ENCODE results near the gene CLDN10.

CLDN10 gene

GRCh38 chr13:95628488-95628887 lies 76.0 kb downstream of the CLDN10 start:
- Histone ChIP-seq H3K79me2 (ENCODE audit: insufficient read depth, low read length) (no peaks in the 10 kb centered on the region), H3K27ac (ENCODE audit: low read depth, low read length, poor library complexity, severe bottlenecking) (no peak overlapping the region), H2AFZ (ENCODE audit: low read length) (no peak overlapping the region), H3K36me3 (ENCODE audit: insufficient read depth, low read length) (no peaks in the 10 kb centered on the region), H3K4me1 (ENCODE audit: insufficient read depth, low read length, severe bottlenecking) (no peaks in the 10 kb centered on the region), H3K9ac (ENCODE audit: low read length) (no peak overlapping the region), H3K9me3 (ENCODE audit: low read length) (no peaks in the 10 kb centered on the region), H4K20me1 (ENCODE audit: insufficient read depth, low read length) (no peaks in the 10 kb centered on the region), H3F3A (ENCODE audit: insufficient read depth, low read length) (no peaks in the 10 kb centered on the region), H3K4me3 (ENCODE audit: low read depth, low read length, poor library complexity, severe bottlenecking) (no peak overlapping the region), H3K27me3 (ENCODE audit: insufficient read depth, low read length) (no peaks in the 10 kb centered on the region), H3K4me2 (ENCODE audit: low read length) (no peak overlapping the region), H3K9me2 (ENCODE audit: low read depth, low read length) (no peaks in the 10 kb centered on the region)
- TF ChIP-seq CTCF (IDR thresholded peaks at IDR 0.05; ENCODE audit: low read length), result no peak
- no peak for TF ChIP-seq EZH2 (IDR thresholded peaks at IDR 0.05; ENCODE audit: borderline replicate concordance, low read length)

- no peaks in the 10 kb centered on the region for H3K9me2 ChIP-seq (ENCODE audit: low read depth, low read length)
- H3K27ac ChIP-seq (ENCODE audit: low read depth, low read length, poor library complexity, severe bottlenecking), result no peak overlapping the region
- H3F3A ChIP-seq (ENCODE audit: insufficient read depth, low read length), result no peaks in the 10 kb centered on the region
- no peak overlapping the region for H2AFZ ChIP-seq (ENCODE audit: low read length)
- no peak for TF ChIP-seq EZH2 (IDR thresholded peaks at IDR 0.05; ENCODE audit: borderline replicate concordance, low read length)
- TF ChIP-seq CTCF (IDR thresholded peaks at IDR 0.05; ENCODE audit: low read length), result no peak
- no peaks in the 10 kb centered on the region for H3K79me2 ChIP-seq (ENCODE audit: insufficient read depth, low read length)
- no peak overlapping the region for H3K9ac ChIP-seq (ENCODE audit: low read length)
- no peaks in the 10 kb centered on the region for H4K20me1 ChIP-seq (ENCODE audit: insufficient read depth, low read length)
- H3K27me3 ChIP-seq (ENCODE audit: insufficient read depth, low read length), result no peaks in the 10 kb centered on the region
- no peaks in the 10 kb centered on the region for H3K4me1 ChIP-seq (ENCODE audit: insufficient read depth, low read length, severe bottlenecking)
- no peaks in the 10 kb centered on the region for H3K9me3 ChIP-seq (ENCODE audit: low read length)
- no peaks in the 10 kb centered on the region for H3K36me3 ChIP-seq (ENCODE audit: insufficient read depth, low read length)
- no peak overlapping the region for H3K4me3 ChIP-seq (ENCODE audit: low read depth, low read length, poor library complexity, severe bottlenecking)
- H3K4me2 ChIP-seq (ENCODE audit: low read length), result no peak overlapping the region
These were observed 76.6 kb downstream of the CLDN10 start for GRCh38 chr13:95629071-95629470.
